Nucleus accumbens (tissue), 56 donors: ENCODE measurements around the gene CNTNAP2.
A peak's percentile ranks its signal among the peaks of the same experiment; 100 is the strongest.

ENCODE experiments used
- DNase-seq, 56 donors: peaks; one replicate each; lab custom pipeline; 2025; lab: John Stamatoyannopoulos, UW

The CNTNAP2 gene

DNA sequence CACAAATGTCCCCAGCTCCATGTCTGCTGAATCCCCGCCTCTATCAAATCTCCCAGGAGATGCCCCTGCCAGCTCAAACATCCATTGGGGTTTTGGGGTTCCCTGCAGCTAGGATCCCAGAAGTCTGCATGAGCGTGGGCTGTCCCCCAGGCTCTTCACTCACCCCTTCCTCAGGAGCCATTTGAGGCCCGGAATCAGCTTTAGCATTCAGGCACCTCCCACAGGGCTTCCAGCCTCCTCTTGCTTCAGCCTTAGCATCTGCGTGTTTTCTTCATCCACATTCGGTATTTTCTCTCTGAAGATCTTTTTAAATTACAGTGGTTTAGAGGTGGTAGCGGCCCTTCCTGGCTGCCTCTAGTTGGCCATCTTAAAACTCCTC lies 1054.4 kb downstream of the CNTNAP2 start:
- no peak for DNase-seq

DNA sequence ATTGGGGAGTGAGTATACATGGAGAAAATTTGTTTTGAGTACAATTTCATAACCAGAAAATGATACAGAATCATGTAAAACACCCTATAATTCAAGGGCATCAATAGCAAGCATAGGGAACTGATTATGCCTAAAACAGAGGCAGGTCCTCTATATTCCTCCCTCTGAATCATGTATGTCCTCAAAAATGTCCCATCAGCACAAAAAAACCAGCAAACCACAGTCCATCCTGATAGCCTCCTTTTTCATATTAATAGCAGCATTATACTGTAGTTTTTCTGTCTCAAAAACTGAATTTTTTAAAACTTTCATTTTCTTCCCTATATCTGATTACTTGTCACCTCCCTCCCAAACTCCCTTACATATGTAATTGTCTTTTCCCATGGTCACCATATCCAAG lies 1057.3 kb downstream of the CNTNAP2 start:
- DNase-seq = no peak

DNA sequence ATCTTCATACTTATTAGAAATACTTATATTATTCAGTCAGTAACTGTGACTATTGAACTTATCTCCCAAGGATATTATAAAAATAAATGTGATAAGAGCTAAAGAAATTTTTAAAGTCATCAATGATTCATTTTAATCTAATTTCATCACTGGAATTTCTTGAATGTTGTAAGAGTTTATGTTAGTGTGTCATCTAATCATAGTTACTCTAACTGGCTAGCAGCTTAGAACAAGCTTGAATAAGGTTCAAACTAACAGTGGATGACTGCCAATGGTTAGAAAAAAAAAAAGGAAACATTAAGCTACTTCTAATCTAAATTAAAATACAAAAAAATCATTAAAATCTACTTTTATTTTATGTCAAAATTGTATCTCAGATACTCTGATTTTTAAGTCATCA lies 1066.3 kb downstream of the CNTNAP2 start:
- DNase-seq = no peak

DNA sequence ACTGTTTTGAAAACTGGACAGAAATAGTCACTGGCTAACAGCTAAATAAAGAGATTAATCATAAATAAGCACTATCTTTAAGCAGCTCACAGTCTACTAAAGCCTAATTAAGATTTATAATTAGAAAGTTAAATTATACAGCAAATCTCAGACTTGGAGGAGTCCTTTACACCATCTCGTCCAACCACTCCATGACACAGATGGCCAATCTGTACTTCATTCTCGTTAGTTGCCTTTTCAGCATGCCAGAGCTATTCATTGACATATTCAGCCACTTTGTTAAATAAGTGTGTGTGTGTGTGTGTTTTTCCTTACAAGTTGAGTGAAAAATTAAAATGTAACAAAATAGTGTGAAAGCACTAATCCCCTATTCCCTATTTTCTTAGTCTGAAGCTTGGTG lies 1066.7 kb downstream of the CNTNAP2 start:
- DNase-seq = no peak

DNA sequence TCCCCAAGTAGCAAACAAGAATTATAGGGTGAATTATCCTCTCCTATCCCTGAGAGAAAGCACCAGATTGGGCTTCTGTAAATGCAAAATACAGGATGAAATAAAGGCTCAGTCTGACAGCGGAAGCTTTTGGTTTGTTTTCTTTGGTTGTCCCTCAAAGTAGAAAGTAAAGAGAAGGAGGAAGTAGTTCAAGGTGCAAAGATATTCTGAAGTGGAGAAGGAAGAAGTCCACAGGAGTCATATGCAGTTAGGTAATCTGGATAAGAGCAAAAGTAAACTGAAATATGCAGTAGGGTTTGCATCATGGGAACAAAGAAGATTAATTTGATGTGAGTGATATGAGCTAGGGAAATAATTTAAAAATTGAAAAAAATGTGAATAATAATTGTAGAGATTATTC lies 1071.9 kb downstream of the CNTNAP2 start:
- no peak for DNase-seq

DNA sequence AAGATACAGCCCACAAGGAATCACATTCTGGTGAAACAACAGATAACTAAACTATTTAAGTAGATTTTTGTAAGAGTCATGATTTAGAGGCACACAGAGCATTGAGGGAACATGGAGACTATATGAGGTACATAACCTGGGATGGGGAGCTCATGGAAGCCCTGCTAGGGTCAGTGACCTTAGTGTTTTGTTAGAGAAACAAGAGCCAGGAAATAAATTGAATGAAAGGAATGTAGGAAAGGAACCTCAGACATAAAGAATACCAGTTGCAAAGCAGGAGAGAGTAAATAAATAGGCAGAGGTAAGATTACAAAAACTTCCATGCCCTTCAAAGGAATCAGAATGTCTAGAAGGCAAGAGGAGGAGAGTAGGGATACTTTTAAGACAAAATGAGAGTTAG lies 1076.9 kb downstream of the CNTNAP2 start:
- no peak for DNase-seq

DNA sequence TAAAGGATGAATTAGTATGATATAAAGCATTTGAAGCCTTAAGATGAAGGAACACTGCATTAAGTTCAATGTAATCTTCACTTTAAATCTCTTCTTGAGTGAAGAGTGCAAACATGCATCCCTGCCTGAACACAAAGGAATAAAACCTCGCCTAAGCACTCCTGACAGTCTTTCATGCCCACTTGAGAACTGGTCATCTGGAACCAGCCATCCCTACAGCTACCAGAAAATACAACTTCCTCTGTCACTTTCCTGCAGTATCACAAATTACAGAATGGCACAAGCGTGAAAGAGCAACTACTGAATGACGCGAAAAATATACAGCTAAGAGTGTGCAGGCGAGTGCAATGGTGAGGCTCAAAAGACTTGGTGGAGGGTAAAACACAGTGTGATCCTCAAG lies 1079.9 kb downstream of the CNTNAP2 start:
- DNase-seq = no peak

DNA sequence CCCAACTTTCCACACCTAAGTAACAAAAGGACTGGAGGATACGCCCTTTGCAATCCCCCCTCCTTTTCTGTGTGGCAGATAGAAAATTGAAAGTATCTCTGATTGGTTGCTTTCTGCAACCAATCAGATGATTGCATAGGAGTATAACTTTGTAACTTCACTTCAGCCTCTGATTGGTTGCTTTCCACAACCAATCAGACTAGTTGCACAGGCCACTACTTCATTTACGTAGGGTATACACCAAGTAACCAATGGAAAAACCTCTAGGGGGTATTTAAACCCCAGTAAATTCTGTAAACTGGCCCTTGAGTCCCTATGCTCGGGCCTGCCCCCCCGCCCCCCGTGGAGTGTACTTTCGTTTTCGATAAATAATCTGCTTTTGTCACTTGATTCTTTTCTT lies 1080.4 kb downstream of the CNTNAP2 start:
- no peak for DNase-seq

DNA sequence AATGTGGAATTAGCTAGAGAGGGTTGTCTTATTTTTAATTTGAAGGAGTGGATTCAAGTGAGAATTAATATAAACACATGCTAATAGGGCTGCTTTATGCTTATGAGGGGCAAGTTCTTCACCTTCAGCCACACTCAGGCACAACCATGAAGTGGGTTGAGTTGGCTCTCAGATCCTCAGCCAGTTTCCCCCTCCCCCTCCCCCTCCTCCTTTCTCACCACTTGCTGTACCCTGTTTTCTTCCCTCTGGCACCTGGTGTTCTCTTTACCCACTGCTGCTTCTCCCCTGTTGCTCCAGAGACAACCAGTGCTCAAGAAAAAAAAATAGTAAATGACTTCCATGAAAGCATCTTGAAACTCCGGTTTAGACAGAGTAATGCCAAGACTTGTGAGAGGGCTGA lies 1083.3 kb downstream of the CNTNAP2 start:
- no peak for DNase-seq

DNA sequence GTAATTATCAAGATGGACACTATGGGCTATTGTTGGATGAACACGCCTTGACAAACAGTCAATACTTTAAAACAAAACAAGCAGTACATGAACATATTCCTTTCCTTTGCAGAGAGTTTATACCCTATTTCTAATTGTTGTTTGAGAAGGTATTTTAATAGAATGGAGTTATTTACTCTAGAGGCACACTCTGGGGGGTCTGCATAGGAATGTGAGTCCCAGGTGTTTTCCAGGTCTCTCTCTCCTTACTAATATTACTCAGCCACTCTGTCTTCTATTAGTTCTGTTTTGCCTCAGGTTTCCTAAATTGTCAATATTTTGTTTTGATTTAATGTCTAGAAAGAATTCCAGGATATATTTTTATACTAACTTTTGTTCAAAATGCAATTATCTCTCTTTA lies 1091.4 kb downstream of the CNTNAP2 start:
- DNase-seq = no peak

DNA sequence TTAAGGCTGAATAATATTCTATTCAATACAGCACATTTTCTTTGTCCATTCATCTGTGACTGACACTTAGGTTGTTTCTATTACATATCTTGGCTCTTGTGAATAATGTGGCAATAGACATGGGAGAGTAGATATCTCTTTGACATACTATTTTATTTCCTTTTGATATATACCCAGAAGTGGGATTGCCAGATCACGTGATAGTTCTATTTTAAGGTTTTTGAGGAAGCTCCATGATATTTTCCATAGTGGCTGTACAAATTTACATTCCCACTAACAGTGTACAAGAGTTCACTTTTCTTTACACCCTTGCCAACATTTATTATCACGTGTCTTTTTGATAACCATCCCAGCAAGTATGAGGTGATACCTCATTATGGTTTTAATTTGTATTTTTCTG lies 1114.7 kb downstream of the CNTNAP2 start:
- DNase-seq = no peak

DNA sequence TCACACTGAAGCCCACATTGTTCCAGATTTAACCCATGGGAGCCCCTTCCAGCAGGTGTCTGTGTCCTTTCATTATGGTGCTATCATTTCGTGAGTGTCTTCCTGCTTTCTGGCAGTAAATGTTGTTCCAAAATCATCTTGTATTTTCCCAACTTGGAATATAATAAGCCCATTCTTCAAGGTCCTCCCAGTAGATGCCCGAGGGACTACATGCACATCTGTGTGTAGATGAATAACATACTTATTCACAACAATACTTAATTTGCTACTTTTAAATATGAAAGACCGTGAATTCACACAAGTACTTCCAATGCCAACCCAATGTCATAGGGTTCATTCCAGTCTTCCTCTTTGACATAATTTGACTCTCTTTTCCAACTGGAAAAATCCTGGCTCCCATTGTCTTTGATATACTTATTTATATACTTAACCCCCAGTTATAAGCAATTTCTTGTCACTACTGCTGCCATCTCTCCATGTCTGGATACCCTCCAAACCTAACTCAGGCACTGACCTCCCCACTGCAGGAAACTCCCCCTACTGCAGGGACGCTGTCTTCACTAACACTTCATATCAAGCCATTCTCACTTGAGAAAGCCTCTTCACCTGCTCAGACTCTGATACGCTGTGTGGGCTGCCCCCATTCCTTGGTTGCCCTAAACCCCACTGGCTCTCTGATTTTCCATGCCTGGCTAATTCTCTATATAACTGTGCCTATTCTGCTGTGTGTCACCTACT lies 1119.2 kb downstream of the CNTNAP2 start:
- DNase-seq = no peak

DNA sequence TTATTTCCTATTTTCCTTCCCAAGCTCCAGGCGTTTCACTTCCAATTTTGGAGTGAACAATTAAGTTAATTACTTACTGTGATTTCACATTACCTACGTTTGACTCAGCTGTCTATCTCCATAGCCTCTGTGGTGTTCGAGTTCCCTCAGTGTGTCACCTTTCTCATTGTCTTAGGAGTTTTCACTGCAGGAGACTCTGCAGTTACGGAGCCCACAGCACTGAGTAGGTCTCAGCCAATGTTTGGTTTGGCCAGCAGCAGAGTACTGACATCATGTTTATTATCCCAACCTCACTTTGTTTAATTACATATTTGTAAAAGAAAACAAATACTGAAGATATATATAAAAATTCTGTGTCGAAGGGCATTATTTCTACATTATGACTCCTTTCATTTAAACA lies 1123.9 kb downstream of the CNTNAP2 start:
- no peak for DNase-seq

DNA sequence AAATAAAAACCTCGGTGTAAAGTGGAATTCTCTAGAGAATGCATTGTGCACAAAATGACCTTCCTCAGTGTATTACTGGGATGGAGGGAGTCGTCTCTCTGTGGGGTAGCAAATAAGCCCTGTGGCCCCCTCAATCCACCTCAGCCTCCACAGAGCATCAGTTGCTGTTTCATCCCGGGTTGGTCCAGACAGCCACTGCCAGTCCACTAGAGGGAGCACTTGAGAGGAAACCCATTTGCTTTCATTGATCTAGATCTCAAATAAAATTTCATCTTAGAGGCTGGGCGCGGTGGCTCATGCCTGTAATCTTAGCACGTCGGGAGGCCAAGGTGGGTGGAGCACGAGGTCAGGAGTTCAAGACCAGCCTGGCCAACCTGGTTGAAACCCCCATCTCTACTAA lies 1128.7 kb downstream of the CNTNAP2 start:
- peak in 26 of 56 donors; percentile 2 to 56 (median 7) for DNase-seq

DNA sequence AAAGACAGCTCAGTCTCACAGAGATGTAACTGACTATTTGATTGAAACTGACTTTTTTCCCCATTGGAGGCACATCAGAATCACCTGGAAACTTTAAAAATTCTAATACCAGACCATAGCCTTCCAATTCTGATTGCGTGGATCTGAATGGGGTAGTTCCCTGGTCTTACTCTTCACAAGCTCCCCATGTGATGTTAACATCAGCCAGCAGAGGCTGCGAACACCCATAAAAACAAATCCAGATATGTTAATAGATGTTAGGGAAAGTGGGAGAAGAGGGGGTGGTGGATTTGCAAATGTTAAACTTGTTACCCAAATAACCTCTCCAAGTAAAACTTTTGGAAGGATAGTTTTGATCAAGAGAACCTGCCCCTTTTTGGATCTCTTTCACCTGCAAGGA lies 1133.4 kb downstream of the CNTNAP2 start:
- DNase-seq = peak in 1 of 56 donors; percentile 5

DNA sequence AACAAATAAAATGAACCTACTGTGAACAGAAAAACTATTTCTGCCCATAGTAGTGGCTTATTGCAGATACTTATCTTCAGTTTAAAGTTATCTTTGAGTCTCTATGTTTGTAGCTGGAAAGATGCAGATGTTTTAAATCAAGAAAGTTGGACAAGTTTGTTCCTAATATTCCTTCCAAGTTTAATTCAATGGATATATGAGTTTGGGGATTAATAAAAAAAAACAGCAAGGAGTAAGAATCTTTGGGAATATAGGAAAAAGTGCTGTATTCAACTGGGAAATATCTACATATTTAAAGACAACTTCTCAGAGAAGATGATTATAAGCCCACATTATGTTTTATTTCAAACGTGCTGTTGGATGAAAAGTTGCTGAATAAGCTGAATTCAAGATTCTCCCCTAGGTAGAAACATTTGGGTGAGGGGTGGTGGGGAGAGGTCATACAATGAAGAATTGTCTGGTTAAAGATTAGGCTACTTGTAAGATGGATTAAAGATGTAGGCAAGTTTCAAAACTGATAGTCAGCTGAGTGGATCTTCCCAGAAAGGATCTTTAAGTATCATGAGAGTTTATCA lies 1135.2 kb downstream of the CNTNAP2 start:
- no peak for DNase-seq

DNA sequence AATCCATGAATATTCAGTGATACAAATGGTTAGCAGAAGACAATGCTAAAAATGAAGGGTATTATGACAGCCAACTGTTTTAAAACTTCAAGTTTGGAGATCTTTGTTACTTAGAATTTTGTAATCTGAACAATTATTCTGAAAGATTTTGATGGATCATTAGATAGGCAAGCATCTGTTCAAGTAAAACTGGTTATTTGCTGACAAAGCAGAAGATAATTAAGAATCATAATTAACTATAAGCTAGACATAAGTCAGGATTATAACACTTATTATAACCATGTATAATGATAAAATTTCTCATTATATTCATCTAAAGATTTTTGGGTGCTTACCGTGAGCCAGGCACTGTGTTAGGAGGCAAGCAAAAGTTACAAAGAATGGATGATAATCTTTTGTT lies 1145.1 kb downstream of the CNTNAP2 start:
- no peak for DNase-seq

DNA sequence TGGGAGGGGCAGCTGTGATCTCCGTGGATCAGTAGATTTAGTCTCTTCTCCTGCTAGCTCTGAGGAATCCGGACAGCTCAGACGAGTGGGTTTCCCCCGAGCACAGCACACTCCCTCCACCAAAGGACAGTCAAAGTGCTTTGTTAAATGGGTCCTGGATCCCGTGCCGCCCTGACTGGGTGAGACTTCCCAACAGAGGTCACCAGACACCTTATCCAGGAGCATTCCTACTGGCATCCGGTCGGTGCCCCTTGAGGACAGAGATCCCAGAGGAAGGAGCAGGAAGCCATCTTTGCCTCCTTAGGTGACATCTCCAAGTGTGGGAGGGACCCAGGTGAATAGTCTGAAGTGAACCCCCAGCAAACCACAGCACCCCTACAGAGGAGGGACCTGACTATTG lies 1148.9 kb downstream of the CNTNAP2 start:
- DNase-seq = no peak

DNA sequence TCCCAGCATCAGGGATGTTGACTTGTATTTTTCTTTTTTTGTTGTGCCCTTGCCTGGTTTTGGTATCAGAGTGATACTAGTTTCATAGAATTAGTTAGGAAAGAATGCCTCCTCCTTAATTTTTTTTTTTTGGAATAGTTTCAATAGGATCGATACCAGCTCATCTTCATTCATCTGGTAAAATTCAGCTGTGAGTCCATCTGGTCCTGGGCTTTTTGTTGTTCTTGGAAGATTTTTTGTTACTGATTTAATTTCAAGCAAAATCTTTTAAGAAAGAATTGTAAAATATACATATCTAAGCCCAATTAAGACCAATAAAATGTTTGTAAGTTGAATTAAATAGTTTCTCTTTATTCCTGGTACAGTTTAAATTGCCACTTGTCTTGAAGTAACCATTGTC lies 1159.5 kb downstream of the CNTNAP2 start:
- no peak for DNase-seq

DNA sequence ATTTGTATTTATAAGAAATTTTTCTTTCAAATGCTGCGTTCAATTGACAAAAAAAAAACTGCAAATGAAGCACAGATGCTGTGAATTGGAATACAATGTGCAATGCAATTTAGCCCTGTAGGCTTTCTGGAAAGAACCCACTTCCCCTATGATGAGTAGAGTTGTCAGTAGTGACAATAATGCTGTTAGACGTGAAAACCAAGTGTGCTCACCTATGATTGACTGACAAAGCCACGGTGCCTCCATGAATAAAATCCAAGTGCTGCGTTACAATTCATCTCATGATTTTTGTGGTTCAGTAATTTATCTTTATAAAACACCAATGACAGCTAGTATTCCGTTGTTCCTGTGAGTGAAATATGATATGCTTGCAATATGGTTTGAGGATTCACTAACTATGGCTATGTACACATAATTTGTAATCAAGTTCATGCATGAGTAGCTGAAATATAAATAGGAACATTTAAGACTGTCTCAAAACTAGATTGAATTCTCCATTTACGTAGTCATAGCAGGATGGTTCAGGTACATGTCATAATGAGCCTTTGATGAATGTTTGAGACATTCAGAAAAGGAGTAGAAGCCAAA lies 1160.3 kb downstream of the CNTNAP2 start:
- no peak for DNase-seq

DNA sequence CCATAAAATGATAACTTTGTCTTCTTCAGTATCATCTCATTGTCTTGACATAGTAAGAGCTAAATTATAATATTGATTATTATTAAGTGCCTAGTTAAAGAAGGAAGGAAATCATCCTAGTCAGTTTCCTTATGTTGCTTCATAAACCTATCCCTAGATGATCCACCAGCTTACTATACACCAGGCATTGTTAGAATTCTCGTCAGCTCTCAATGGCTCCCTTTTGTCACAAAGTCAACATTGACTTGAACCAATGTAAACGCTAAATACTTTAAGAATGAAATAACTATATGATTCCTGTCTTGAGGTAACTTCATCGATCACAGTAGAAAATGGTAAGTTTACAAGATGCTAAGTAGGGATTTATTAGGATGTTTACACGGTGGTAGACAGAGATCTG lies 1162.9 kb downstream of the CNTNAP2 start:
- DNase-seq = no peak

DNA sequence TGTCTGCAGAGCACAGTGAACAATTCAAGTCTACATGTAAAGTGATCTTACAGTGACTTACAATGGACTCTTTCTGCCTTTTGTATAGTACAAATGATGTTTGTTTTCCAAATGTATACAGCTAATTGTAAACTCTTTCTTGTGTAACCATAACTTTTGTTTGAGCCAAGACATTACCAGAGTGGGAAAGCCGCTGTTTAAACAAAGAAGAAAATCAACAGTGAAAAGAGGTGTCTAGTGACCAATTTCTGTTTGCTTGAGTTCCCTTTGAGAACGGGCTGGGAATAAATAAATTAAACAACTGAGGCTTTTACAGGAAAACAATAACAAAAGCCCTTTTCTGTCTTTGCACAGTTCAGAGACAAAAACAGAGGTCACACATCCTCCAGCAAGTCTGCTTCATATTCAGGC lies 1163.4 kb downstream of the CNTNAP2 start:
- peak in 5 of 56 donors; percentile 4 to 18 (median 7) for DNase-seq
